ENCODE data around the gene LTBP2.

The LTBP2 gene

GRCh38 chr14:74569806-74570591 lies 42.0 kb downstream of the LTBP2 start:
- no peak for DNase-seq

- DNase-seq: no peak
Observed at GRCh38 chr14:74569387-74569786, 42.6 kb downstream of the LTBP2 start.

GRCh38 chr14:74568911-74569310 lies 43.1 kb downstream of the LTBP2 start:
- DNase-seq: no peak

GRCh38 chr14:74568380-74568649 lies 43.7 kb downstream of the LTBP2 start:
- no peak for DNase-seq

GRCh38 chr14:74567646-74568379 lies 44.2 kb downstream of the LTBP2 start:
- no peak for DNase-seq

- no peak for DNase-seq
Observed at GRCh38 chr14:74567219-74567618, 44.8 kb downstream of the LTBP2 start.

- no peak for DNase-seq
Observed at GRCh38 chr14:74566174-74567141, 45.6 kb downstream of the LTBP2 start.

GRCh38 chr14:74563586-74564159 lies 48.4 kb downstream of the LTBP2 start:
- DNase-seq: no peak

GRCh38 chr14:74563233-74563585 lies 48.8 kb downstream of the LTBP2 start:
- no peak for DNase-seq

GRCh38 chr14:74562515-74563232 lies 49.4 kb downstream of the LTBP2 start:
- DNase-seq: no peak

GRCh38 chr14:74558655-74559054 lies 53.4 kb downstream of the LTBP2 start:
- DNase-seq: no peak

GRCh38 chr14:74557691-74558090 lies 54.3 kb downstream of the LTBP2 start:
- DNase-seq: no peak

GRCh38 chr14:74555476-74556050 lies 56.5 kb downstream of the LTBP2 start:
- DNase-seq: no peak

GRCh38 chr14:74554742-74555362 lies 57.2 kb downstream of the LTBP2 start:
- DNase-seq: no peak

- no peak for DNase-seq
Observed at GRCh38 chr14:74552623-74553022, 59.4 kb downstream of the LTBP2 start.

- no peak for DNase-seq
Observed at GRCh38 chr14:74551431-74552371, 60.3 kb downstream of the LTBP2 start.

GRCh38 chr14:74551001-74551400 lies 61.0 kb downstream of the LTBP2 start:
- no peak for DNase-seq

- DNase-seq: no peak
Observed at GRCh38 chr14:74550071-74550470, 62.0 kb downstream of the LTBP2 start.

GRCh38 chr14:74549588-74549987 lies 62.4 kb downstream of the LTBP2 start:
- DNase-seq: no peak

GRCh38 chr14:74548881-74549280 lies 63.2 kb downstream of the LTBP2 start:
- no peak for DNase-seq
